ENCODE data around the gene YIF1A. TPM values are rescaled to one million over a fixed set of nuclear protein-coding genes. Genes with fewer than 3 reads are reported as not detected.

The YIF1A gene
- total RNA-seq, 1 donor = 182 TPM

GRCh38 chr11:66262191-66262590, 26.8 kb downstream of the YIF1A start:
- Histone ChIP-seq H3K27me3 (ENCODE audit: insufficient read depth, low read length) (no peaks in the 10 kb centered on the region), H3K4me2 (ENCODE audit: insufficient read depth, low read length) (no peak overlapping the region), H3K9me3 (ENCODE audit: low read depth, low read length) (no peaks in the 10 kb centered on the region), H3K4me3 (ENCODE audit: insufficient read depth, low read length) (no peak overlapping the region), H3K27ac (ENCODE audit: low read depth, low read length) (no peak overlapping the region), H3K79me2 (ENCODE audit: insufficient read depth, low read length) (peaks cover 19% of the 10 kb centered on the region), H2AFZ (ENCODE audit: low read length) (no peak overlapping the region), H3K4me1 (ENCODE audit: insufficient read depth, low read length) (peaks cover 13% of the 10 kb centered on the region), H3K36me3 (ENCODE audit: insufficient read depth, low read length) (peaks cover 36% of the 10 kb centered on the region), H4K20me1 (ENCODE audit: insufficient read depth, low read length) (peaks cover 18% of the 10 kb centered on the region)
- no peak for DNase-seq (ENCODE audit: insufficient read length, low spot score, missing footprints)
- no peak for TF ChIP-seq CTCF (IDR thresholded peaks at IDR 0.05; ENCODE audit: extremely low read depth, low read depth, low read length)

DNA sequence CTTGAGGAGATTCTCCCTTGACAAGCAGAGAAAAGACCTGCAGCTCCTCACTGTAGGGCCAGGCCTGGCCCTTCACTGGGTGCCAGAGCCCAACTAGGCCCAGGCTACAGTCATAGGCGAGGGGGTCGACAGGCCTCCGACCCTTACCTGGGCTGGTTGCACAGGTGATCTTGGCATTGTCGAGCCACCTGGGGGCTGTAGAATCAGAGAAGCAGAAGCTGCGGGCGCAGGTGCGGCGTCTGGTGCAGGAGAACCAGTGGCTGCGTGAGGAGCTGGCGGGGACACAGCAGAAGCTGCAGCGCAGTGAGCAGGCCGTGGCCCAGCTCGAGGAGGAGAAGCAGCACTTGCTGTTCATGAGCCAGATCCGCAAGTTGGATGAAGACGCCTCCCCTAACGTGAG, 27.4 kb downstream of the YIF1A start:
- no peak overlapping the region for H3K4me2 ChIP-seq (ENCODE audit: insufficient read depth, low read length)
- no peak overlapping the region for H3K27ac ChIP-seq (ENCODE audit: low read depth, low read length)
- no peaks in the 10 kb centered on the region for H3K9me3 ChIP-seq (ENCODE audit: low read depth, low read length)
- H3K79me2 ChIP-seq (ENCODE audit: insufficient read depth, low read length) = peaks cover 19% of the 10 kb centered on the region
- TF ChIP-seq CTCF (IDR thresholded peaks at IDR 0.05; ENCODE audit: extremely low read depth, low read depth, low read length) = no peak
- no peak overlapping the region for H3K4me3 ChIP-seq (ENCODE audit: insufficient read depth, low read length)
- H2AFZ ChIP-seq (ENCODE audit: low read length) = no peak overlapping the region
- peaks cover 13% of the 10 kb centered on the region for H3K4me1 ChIP-seq (ENCODE audit: insufficient read depth, low read length)
- peaks cover 36% of the 10 kb centered on the region for H3K36me3 ChIP-seq (ENCODE audit: insufficient read depth, low read length)
- no peaks in the 10 kb centered on the region for H3K27me3 ChIP-seq (ENCODE audit: insufficient read depth, low read length)
- peaks cover 18% of the 10 kb centered on the region for H4K20me1 ChIP-seq (ENCODE audit: insufficient read depth, low read length)
- no peak for DNase-seq (ENCODE audit: insufficient read length, low spot score, missing footprints)

DNA sequence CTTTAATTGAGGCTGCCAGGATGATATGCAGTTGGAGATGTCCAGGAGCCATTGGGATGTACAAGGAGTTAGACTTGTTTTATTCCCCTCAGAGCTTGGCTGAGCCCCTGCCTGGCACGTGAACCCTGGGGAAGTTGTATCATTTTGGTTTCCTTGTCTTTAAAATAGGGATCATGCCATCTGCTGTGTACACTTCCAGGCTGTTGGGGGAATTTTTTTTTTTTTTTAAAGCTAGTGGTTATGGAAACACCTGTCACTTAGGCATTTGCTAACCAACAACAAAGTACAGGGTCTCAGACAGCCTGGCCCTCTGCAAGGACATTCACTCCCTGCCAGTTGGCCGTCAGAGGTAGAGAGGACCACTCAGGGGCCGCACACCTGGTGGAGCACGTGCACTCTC, 29.0 kb downstream of the YIF1A start:
- Histone ChIP-seq H3K27ac (ENCODE audit: low read depth, low read length) (no peak overlapping the region), H3K36me3 (ENCODE audit: insufficient read depth, low read length) (peaks cover 33% of the 10 kb centered on the region), H3K4me1 (ENCODE audit: insufficient read depth, low read length) (peaks cover 14% of the 10 kb centered on the region), H3K4me3 (ENCODE audit: insufficient read depth, low read length) (no peak overlapping the region), H2AFZ (ENCODE audit: low read length) (no peak overlapping the region), H3K79me2 (ENCODE audit: insufficient read depth, low read length) (peaks cover 19% of the 10 kb centered on the region), H3K9me3 (ENCODE audit: low read depth, low read length) (no peaks in the 10 kb centered on the region), H3K4me2 (ENCODE audit: insufficient read depth, low read length) (no peak overlapping the region), H3K27me3 (ENCODE audit: insufficient read depth, low read length) (no peaks in the 10 kb centered on the region), H4K20me1 (ENCODE audit: insufficient read depth, low read length) (peaks cover 18% of the 10 kb centered on the region)
- TF ChIP-seq CTCF (IDR thresholded peaks at IDR 0.05; ENCODE audit: extremely low read depth, low read depth, low read length) = no peak
- no peak for DNase-seq (ENCODE audit: insufficient read length, low spot score, missing footprints)

DNA sequence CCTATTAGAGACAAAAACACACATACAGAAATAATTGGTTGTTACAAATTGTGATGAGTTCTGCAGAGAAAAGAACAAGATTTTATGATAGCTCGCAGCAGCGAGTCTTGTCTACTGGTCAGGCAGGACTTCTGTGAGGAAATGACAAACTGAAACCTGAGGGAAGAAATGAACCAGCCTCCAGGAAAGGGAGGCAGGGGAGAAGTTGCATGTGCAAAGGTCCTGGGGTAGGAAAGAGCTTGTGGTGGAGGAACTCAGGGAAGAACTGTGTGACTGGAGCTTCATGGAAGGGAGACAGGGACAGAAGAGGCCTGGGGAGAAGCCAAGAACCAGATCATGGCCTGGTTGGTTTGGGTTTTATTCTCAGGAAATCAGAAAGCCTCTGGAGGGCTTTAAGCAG, 29.7 kb downstream of the YIF1A start:
- peaks cover 19% of the 10 kb centered on the region for H3K79me2 ChIP-seq (ENCODE audit: insufficient read depth, low read length)
- no peaks in the 10 kb centered on the region for H3K27me3 ChIP-seq (ENCODE audit: insufficient read depth, low read length)
- H3K27ac ChIP-seq (ENCODE audit: low read depth, low read length) = no peak overlapping the region
- no peak overlapping the region for H3K4me2 ChIP-seq (ENCODE audit: insufficient read depth, low read length)
- no peak overlapping the region for H3K4me3 ChIP-seq (ENCODE audit: insufficient read depth, low read length)
- no peak for TF ChIP-seq CTCF (IDR thresholded peaks at IDR 0.05; ENCODE audit: extremely low read depth, low read depth, low read length)
- H3K4me1 ChIP-seq (ENCODE audit: insufficient read depth, low read length) = peaks cover 14% of the 10 kb centered on the region
- no peaks in the 10 kb centered on the region for H3K9me3 ChIP-seq (ENCODE audit: low read depth, low read length)
- no peak overlapping the region for H2AFZ ChIP-seq (ENCODE audit: low read length)
- H3K36me3 ChIP-seq (ENCODE audit: insufficient read depth, low read length) = peaks cover 25% of the 10 kb centered on the region
- DNase-seq (ENCODE audit: insufficient read length, low spot score, missing footprints) = no peak
- peaks cover 18% of the 10 kb centered on the region for H4K20me1 ChIP-seq (ENCODE audit: insufficient read depth, low read length)
